8988T (cell line): ENCODE data around the gene ZSCAN22.
"Not testable (repeated sequence)": the region's sequence is repeated elsewhere in the genome, so short reads cannot be mapped to it uniquely, and the experiment has no call there.

Experiments
- DNase-seq: peaks from one replicate; pipeline ENCODE4 v3.0.0; 2011

The ZSCAN22 gene

GRCh38 chr19:58319241-58319640 lies 7.6 kb upstream of the ZSCAN22 start:
- no peak for DNase-seq

- no peak for DNase-seq
Observed at GRCh38 chr19:58325311-58326022, 1.3 kb upstream of the ZSCAN22 start.

GRCh38 chr19:58326501-58326913 lies 287 bp upstream of the ZSCAN22 start:
- no peak for DNase-seq

- DNase-seq: no peak
Observed at GRCh38 chr19:58328999-58329398, 2.2 kb downstream of the ZSCAN22 start.

- DNase-seq: no peak
Observed at GRCh38 chr19:58330458-58330857, 3.7 kb downstream of the ZSCAN22 start.

- no peak for DNase-seq
Observed at GRCh38 chr19:58332697-58333096, 5.9 kb downstream of the ZSCAN22 start.

- DNase-seq: no peak
Observed at GRCh38 chr19:58334691-58335249, 8.0 kb downstream of the ZSCAN22 start.

GRCh38 chr19:58335630-58336029 lies 8.8 kb downstream of the ZSCAN22 start:
- DNase-seq: no peak

GRCh38 chr19:58336216-58336615 lies 9.4 kb downstream of the ZSCAN22 start:
- DNase-seq: no peak

- no peak for DNase-seq
Observed at GRCh38 chr19:58336820-58337219, 10.0 kb downstream of the ZSCAN22 start.

- no peak for DNase-seq
Observed at GRCh38 chr19:58338336-58338735, 11.5 kb downstream of the ZSCAN22 start.

- no peak for DNase-seq
Observed at GRCh38 chr19:58338825-58339558, 12.2 kb downstream of the ZSCAN22 start.

GRCh38 chr19:58345558-58345957 lies 18.8 kb downstream of the ZSCAN22 start:
- DNase-seq: no peak

GRCh38 chr19:58346961-58347929 lies 20.5 kb downstream of the ZSCAN22 start:
- DNase-seq: no peak

- DNase-seq: not testable (repeated sequence)
Observed at GRCh38 chr19:58348080-58348479, 21.3 kb downstream of the ZSCAN22 start.

- no peak for DNase-seq
Observed at GRCh38 chr19:58349590-58349989, 22.8 kb downstream of the ZSCAN22 start.

GRCh38 chr19:58350001-58350861 lies 23.4 kb downstream of the ZSCAN22 start:
- no peak for DNase-seq

GRCh38 chr19:58350871-58351557 lies 24.2 kb downstream of the ZSCAN22 start:
- DNase-seq: no peak

GRCh38 chr19:58351558-58351878 lies 24.7 kb downstream of the ZSCAN22 start:
- no peak for DNase-seq

GRCh38 chr19:58351990-58352755 lies 25.4 kb downstream of the ZSCAN22 start:
- no peak for DNase-seq
